IPS DF 4.7 (cell line): Measurements from ENCODE around the gene ADAMTS4.

ENCODE experiments used
- DNase-seq: peaks from one replicate; pipeline ENCODE4 v3.0.0-alpha.2; 2013; ENCODE audit warnings: low spot score; ENCODE audit errors: extremely low read depth

Gene ADAMTS4

DNA sequence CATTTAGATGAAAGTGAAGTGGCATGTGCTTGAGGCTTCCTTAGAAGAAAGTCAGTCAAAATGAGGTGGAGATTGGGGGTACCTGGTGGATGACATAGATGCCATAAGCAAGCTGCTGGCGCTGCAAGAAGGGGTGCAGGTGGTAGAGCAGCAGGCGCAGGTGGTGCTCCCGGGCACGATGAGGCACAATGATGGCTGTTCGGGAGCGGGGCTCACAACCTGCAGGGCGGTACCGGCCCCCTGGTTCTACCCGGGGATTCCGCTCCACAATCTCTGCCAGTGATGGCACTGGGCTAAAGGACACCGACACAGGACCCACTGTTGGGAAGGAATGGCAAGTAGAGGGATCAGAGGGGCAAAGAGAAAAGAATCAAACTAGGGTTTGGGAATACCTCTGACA, 23.9 kb downstream of the ADAMTS4 start:
- DNase-seq = no peak

DNA sequence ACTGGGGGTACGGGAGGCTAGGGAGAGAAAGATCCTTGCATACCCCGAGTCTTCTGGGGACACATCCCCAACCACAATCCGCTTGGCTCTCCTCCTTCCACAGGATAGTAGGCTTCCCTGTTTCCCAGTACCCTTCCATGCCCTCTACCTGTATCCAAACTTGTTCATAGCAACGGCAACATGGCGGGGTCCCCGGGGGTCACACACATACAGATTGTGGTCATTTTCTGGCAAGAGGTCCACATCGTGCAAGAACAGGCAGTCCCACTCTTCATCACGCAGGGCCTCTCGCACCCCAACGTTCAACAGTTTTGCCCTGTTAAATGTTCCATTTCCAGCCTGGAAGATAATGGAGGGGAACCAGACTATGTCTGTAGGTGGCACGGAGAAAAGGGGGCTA, 25.1 kb downstream of the ADAMTS4 start:
- DNase-seq = no peak

- DNase-seq = no peak
These were observed 26.0 kb downstream of the ADAMTS4 start for GRCh38 chr1:161172776-161173376.

DNA sequence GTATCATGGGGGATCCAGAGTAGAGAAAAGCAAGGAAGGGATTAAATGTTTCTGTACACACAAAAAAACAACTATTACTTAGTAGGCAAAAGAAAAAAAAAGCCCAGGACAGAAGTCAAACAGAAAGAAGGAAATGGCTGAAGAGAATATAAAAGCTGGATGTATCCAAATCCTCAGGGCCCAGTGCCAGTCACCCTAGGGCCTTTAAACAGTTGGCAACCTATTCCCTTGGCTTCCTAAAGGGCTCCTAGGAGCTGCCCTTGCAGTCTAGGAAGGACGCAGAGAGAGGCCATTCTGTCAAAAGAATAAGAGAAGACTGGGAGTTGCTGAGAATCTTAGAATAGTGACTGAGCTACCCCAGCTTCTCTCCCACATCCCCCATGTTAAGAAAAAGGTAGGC, 26.5 kb downstream of the ADAMTS4 start:
- no peak for DNase-seq

DNA sequence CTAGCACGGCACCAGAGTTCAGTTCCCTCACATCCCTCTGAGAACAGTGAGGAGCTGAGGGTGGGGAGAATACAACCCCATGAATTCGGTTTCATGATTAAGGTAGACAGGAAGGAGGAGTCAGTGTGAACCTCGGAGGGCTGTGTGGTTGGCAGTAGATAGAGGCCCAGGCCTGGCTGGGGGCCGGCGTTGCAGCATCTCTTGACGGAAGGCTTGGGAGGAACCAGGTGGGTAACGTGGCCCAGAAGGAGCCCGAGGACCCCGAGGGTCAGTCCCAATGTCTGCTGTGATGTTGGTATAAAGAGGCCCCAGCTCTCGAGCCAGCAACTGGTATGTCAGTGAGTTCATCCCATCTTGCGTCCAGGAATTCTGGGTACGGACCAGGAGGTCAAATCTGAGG, 27.2 kb downstream of the ADAMTS4 start:
- DNase-seq = no peak

GRCh38 chr1:161171191-161171590, 27.7 kb downstream of the ADAMTS4 start:
- DNase-seq = no peak

DNA sequence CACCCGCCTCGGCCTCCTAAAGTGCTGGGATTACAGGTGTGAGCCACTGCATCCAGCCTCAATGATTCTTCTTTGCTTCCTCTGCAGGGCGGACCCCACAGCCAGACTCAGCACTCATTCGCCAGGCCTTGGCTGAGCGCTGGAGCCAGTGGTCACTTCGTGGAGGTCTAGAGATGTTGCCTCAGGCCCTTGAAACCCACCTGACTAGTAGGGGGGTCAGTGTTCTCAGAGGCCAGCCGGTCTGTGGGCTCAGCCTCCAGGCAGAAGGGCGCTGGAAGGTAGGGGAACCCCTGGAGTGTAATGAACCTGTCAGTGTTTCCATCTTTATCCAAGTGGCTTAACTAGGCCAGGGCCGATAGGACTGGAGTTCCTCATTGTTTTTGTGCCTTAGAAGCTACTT, 29.9 kb downstream of the ADAMTS4 start:
- DNase-seq = no peak

- DNase-seq = no peak
These were observed 31.9 kb downstream of the ADAMTS4 start for GRCh38 chr1:161166669-161167548.

GRCh38 chr1:161165742-161166668, 32.8 kb downstream of the ADAMTS4 start, which contains the start of gene PPOX:
PPOX (plus strand) TSS chr1:161166426; CDS start chr1:161166848, 422 bp downstream.
- no peak for DNase-seq

DNA sequence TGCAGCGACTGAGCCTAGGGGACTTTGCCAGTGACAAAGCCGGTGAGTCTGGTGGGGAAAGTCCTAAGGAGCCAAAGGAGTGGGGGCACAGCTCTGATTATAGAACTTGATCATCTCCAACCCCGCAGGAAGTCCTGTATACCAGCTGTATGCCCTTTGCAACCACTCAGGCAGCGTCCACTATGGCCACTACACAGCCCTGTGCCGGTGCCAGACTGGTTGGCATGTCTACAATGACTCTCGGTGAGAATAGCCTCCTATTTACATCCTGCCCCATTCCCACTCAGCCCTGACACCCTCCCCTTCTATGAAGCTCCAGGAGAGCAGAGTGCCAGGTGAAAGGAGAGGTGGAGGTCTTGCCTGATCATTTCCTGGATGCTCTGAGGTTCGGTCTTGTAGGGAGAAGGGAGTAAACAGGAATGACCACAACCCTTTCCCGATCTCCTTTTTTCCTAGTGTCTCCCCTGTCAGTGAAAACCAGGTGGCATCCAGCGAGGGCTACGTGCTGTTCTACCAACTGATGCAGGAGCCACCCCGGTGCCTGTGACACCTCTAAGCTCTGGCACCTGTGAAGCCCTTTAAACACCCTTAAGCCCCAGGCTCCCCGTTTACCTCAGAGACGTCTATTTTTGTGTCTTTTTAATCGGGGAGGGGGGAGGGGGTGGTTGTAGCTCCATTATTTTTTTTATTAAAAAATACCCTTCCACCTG, 33.8 kb downstream of the ADAMTS4 start:
- no peak for DNase-seq

DNA sequence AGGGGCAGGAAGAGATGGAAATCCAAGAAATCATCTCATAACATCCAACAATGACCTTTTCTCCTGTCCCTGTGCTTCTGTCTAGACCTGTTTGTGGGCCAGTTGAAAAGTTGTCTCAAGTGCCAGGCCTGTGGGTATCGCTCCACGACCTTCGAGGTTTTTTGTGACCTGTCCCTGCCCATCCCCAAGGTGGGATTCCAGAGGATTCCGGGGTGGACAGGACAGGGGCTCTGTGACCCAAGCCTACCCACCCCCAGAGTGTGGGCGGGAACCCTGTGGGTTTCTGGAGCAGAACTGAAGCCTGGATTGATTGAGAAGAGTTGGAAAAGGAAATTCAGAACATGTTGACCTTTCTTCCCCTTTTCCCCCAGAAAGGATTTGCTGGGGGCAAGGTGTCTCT, 35.1 kb downstream of the ADAMTS4 start:
- no peak for DNase-seq

GRCh38 chr1:161162806-161163205, 36.0 kb downstream of the ADAMTS4 start:
- no peak for DNase-seq

- no peak for DNase-seq
These were observed 36.8 kb downstream of the ADAMTS4 start for GRCh38 chr1:161162052-161162451.

GRCh38 chr1:161161652-161162051, 37.2 kb downstream of the ADAMTS4 start:
- no peak for DNase-seq

DNA sequence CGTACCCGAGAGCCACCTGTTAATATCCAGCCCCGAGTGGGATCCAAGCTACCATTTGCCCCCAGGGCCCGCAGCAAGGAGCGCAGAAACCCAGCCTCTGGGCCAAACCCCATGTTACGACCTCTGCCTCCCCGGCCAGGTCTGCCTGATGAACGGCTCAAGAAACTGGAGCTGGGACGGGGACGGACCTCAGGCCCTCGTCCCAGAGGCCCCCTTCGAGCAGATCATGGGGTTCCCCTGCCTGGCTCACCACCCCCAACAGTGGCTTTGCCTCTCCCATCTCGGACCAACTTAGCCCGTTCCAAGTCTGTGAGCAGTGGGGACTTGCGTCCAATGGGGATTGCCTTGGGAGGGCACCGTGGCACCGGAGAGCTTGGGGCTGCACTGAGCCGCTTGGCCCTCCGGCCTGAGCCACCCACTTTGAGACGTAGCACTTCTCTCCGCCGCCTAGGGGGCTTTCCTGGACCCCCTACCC, 38.1 kb downstream of the ADAMTS4 start:
- DNase-seq = no peak

- no peak for DNase-seq
These were observed 39.0 kb downstream of the ADAMTS4 start for GRCh38 chr1:161159913-161160243.

DNA sequence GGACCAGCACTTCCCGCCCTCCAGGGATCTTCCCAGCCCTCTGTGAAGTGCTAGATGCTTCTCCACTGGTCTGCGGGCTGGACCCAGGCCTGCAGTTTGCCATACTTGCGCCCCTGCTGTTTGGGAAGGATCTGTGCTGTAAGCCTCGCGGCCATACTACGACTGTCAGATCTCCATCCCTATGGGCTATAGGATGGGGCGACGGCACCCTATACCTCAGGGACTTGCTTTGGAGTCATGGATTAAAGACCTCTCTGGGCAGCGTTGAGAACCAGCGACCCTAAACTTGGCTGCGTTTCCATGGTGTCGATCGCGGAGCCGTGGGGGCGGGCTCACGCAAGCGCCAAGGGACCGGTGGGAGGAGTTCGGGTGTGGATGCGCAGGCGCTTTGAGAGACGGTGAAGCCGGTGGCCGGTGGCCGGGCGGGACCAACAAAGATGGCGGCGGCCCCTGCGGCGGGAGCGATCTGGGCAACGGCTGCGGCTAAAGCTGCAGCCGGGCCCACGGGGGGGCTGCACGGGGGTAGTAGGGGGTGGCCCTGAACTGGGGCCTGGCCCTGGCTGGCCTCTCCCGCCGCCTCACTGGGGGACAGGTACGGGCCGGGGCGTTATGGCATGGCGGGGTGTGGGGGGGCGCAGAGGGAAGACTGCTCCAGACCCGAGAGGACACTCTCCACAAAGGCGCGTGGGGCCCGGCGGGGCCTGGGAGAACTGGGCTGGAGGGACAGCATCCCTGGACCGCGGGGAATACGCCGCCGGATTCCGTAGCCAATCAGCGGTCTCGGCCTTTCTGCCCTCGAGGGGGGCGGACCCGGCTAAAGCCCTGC, 39.6 kb downstream of the ADAMTS4 start, which contains the start of gene USP21:
USP21 (plus strand) TSS at position 414 of the 826 bp plus-strand sequence. CDS start 1,141 bp downstream, outside the sequence.
- DNase-seq = no peak

DNA sequence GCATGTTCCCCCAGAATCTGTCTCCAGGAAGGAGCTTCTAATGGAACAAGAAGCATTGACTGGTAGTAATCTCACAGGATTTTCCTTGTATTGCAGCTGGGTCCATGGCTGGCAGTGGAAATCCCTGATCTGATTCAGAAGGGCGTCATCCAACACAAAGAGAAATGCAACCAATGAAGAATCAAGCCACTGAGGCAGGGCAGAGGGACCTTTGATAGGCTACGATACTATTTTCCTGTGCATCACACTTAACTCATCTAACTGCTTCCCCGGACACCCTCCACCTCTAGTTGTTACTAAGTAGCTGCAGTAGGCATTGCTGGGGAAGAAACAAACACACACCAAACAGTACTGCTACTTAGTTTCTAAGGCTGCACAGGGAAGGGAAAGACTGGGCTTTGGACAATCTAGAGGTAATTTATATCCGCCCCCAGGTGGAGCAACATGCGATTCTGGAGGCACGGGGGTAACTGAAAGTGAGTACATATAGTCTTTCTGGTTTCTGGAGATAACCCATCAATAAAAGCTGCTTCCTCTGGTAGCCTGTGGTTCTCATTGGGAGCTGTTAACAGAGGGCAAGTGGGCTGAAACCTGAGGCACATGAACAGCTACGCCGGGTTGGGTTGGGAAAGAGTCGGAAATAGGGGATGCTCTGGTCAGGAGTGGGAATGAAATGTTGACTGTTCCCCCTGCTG, 40.4 kb downstream of the ADAMTS4 start:
- DNase-seq = no peak

DNA sequence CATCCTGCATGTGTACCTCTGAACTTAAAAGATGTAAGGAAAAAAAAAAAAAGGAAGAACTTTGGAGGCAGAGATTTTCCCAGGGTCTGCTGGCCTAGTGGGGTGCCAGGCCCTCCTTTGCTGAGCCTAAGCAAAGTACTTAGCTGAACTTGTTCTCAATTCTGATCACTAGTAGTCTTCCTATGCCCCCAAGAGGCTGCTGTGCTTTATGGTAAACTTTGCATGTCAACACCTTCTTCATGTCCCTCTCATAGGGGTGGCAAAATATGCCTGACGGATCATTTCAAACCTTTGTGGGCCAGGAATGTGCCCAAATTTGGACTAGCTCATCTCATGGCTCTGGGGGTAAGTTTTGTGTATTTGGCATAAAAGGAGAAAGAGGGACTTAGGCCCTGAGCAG, 41.0 kb downstream of the ADAMTS4 start:
- no peak for DNase-seq
